Pericardium fibroblast (primary cell): ENCODE data around the gene CCDC188. TPM values are rescaled to one million over a fixed set of nuclear protein-coding genes. Genes with fewer than 3 reads are reported as not detected.

Source experiments
- total RNA-seq: library from RNA; depleted of rRNA; stranded (reverse); fragments of >200 nt; gene quantifications from 2 replicates; pipeline ENCODE4 v1.2.3, GENCODE V29; 2015

CCDC188 gene
- 0.17 TPM in 1 of 2 replicates, not detected in the other for total RNA-seq

GRCh38 chr22:20150381-20151275, at the start of gene CCDC188:
Gene CCDC188 (minus strand): TSS chr22:20151055. CDS start chr22:20150986, 69 bp downstream.

GRCh38 chr22:20131597-20131858, 19.3 kb downstream of the CCDC188 start, which contains the start of gene ZDHHC8:
Gene ZDHHC8 (plus strand): TSS chr22:20131804. CDS start chr22:20131948, 144 bp downstream.

GRCh38 chr22:20116951-20117632, 33.8 kb downstream of the CCDC188 start, which contains the start of gene TRMT2A:
Gene TRMT2A (minus strand): TSS chr22:20117226. CDS start chr22:20116906, 320 bp downstream.

GRCh38 chr22:20115691-20116375, 35.0 kb downstream of the CCDC188 start, which contains the start of gene RANBP1:
Gene RANBP1 (plus strand): TSS chr22:20116104. CDS start chr22:20116185, 81 bp downstream.

Other genes starting within 250 kb of the CCDC188 start
- gene COMT, start 209.3 kb downstream of the CCDC188 start, total RNA-seq, result 236 and 328 TPM in 2 replicates
- 6.7 and 15.3 TPM in 2 replicates for gene TXNRD2, start 209.2 kb downstream of the CCDC188 start, total RNA-seq
- gene ARVCF, start 134.2 kb downstream of the CCDC188 start, total RNA-seq, result 14.5 and 18.3 TPM in 2 replicates
- gene TANGO2, start 129.9 kb downstream of the CCDC188 start, total RNA-seq, result 22.4 and 34.1 TPM in 2 replicates
- 13.8 and 18.0 TPM in 2 replicates for gene DGCR8, start 70.8 kb downstream of the CCDC188 start, total RNA-seq
- 233 and 302 TPM in 2 replicates for gene RANBP1, start 35.0 kb downstream of the CCDC188 start, total RNA-seq
- 26.6 and 39.4 TPM in 2 replicates for gene TRMT2A, start 33.8 kb downstream of the CCDC188 start, total RNA-seq
- gene ZDHHC8, start 19.3 kb downstream of the CCDC188 start, total RNA-seq, result 22.9 and 28.9 TPM in 2 replicates
- 1.2 and 2.6 TPM in 2 replicates for gene RTN4R, start 117.3 kb upstream of the CCDC188 start, total RNA-seq
- gene DGCR6L, start 169.0 kb upstream of the CCDC188 start, total RNA-seq, result 76.2 and 86.2 TPM in 2 replicates
- gene ZNF74, start 243.1 kb upstream of the CCDC188 start, total RNA-seq, result 8.5 and 34.0 TPM in 2 replicates